Measurements from ENCODE around the gene PARN. TPM values are rescaled to one million over a fixed set of nuclear protein-coding genes. Genes with fewer than 3 reads are reported as not detected.
A peak's percentile ranks its signal among the peaks of the same experiment; 100 is the strongest.

PARN gene
- total and polyA plus RNA-seq, 7 donors = 14.4 to 75.3 (median 33.6) TPM

- WGBS, 2 donors = 62 to 85% methylated on average over 8 of the region's 8 CpGs
Observed at GRCh38 chr16:14559809-14560241, 70.2 kb downstream of the PARN start.

GRCh38 chr16:14553447-14553846, 76.6 kb downstream of the PARN start:
- WGBS, 2 donors = 50 to 68% methylated on average over 4 of the region's 4 CpGs
- Histone ChIP-seq H3K4me1 (peaks cover 0 to 10% (median 2%) of the 10 kb centered on the region in 4 donors), H3K27me3 (no peaks in the 10 kb centered on the region), H3K27ac (no peak overlapping the region), H3K36me3 (peaks cover 0 to 31% (median 19%) of the 10 kb centered on the region in 4 donors), H3K9me3 (no peaks in the 10 kb centered on the region), H3K4me3 (no peak overlapping the region)
- DNase-seq = no peak
- no peak for TF ChIP-seq POLR2A (IDR thresholded peaks at IDR 0.05)
- TF ChIP-seq POLR2AphosphoS5 (IDR thresholded peaks at IDR 0.05) = no peak
- TF ChIP-seq CTCF (IDR thresholded peaks at IDR 0.05) = no peak
- no peak for TF ChIP-seq EP300 (IDR thresholded peaks at IDR 0.05)
- intact Hi-C loops (cut with DNase I) = no loop called here

More at GRCh38 chr16:14559809-14560241, 70.2 kb downstream of the PARN start:
- Histone ChIP-seq H3K4me3 (no peak overlapping the region), H3K36me3 (peaks cover 0 to 7% (median 1%) of the 10 kb centered on the region in 4 donors), H3K4me1 (peaks cover 0 to 26% (median 14%) of the 10 kb centered on the region in 4 donors), H3K27ac (no peak overlapping the region), H3K27me3 (no peaks in the 10 kb centered on the region), H3K9me3 (no peaks in the 10 kb centered on the region)
- no peak for DNase-seq
- intact Hi-C loops (cut with DNase I) = no loop called here
- TF ChIP-seq POLR2A (IDR thresholded peaks at IDR 0.05) = no peak
- TF ChIP-seq POLR2AphosphoS5 (IDR thresholded peaks at IDR 0.05) = no peak
- no peak for TF ChIP-seq EP300 (IDR thresholded peaks at IDR 0.05)
- no peak for TF ChIP-seq CTCF (IDR thresholded peaks at IDR 0.05)

GRCh38 chr16:14549789-14550153, 80.3 kb downstream of the PARN start:
- 19 to 67% methylated on average over 5 of the region's 5 CpGs for WGBS, 2 donors
- H3K36me3 ChIP-seq = peaks cover 0 to 26% (median 16%) of the 10 kb centered on the region in 4 donors
- DNase-seq = no peak
- TF ChIP-seq POLR2AphosphoS5 (IDR thresholded peaks at IDR 0.05) = peak in 2 of 4 donors; percentile 14 to 27
- no peak for TF ChIP-seq POLR2A (IDR thresholded peaks at IDR 0.05)
- no peak for TF ChIP-seq CTCF (IDR thresholded peaks at IDR 0.05)
- TF ChIP-seq EP300 (IDR thresholded peaks at IDR 0.05) = no peak
- no peak overlapping the region for H3K4me3 ChIP-seq
- no peaks in the 10 kb centered on the region for H3K9me3 ChIP-seq
- no peaks in the 10 kb centered on the region for H3K27me3 ChIP-seq
- intact Hi-C loops (cut with DNase I) = no loop called here
- no peak overlapping the region for H3K27ac ChIP-seq
- peaks cover 0 to 10% (median 2%) of the 10 kb centered on the region in 4 donors for H3K4me1 ChIP-seq

- H3K9me3 ChIP-seq = no peaks in the 10 kb centered on the region
- 66 to 84% methylated on average over 3 of the region's 3 CpGs for WGBS, 2 donors
- H3K27ac ChIP-seq = no peak overlapping the region
- H3K36me3 ChIP-seq = peaks cover 0 to 26% (median 16%) of the 10 kb centered on the region in 4 donors
- TF ChIP-seq CTCF (IDR thresholded peaks at IDR 0.05) (no peak), POLR2AphosphoS5 (IDR thresholded peaks at IDR 0.05) (no peak), EP300 (IDR thresholded peaks at IDR 0.05) (no peak), POLR2A (IDR thresholded peaks at IDR 0.05) (no peak)
- no peak for DNase-seq
- peaks cover 0 to 10% (median 2%) of the 10 kb centered on the region in 4 donors for H3K4me1 ChIP-seq
- no peaks in the 10 kb centered on the region for H3K27me3 ChIP-seq
- no peak overlapping the region for H3K4me3 ChIP-seq
- intact Hi-C loops (cut with DNase I) = no loop called here
Observed at GRCh38 chr16:14548933-14549788, 80.9 kb downstream of the PARN start.

Data from sigmoid colon (tissue), 7 donors.